CD4-positive, alpha-beta T cell treated with Interleukin-15 for 1 hour (primary cell): ENCODE data around the gene LIN7C.

Experiments
- DNase-seq: peaks from one replicate; pipeline ENCODE4 v3.0.0-alpha.2; 2020

Gene LIN7C

DNA sequence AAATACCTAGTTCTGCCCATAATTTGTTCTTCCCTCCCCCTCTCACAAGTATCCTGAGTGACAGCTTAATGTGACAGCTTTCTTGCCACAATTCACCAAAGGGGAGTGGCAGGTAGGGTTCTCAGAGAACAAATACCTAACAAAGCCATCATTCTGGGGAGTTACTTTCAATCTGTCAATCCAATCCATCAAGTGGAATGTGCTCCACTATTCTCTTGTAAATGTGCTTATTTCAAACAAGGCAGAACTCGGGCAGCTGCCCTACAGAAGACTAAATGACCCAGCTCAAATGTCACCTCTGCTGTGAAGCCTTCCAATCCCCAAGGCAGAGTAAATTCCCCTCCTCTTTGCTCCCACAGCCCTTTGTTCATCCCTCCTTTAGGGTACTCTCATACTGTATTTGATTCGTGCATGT, 61.8 kb downstream of the LIN7C start:
- DNase-seq: no peak
